ENCODE results near the gene USP35. TPM values are rescaled to one million over a fixed set of nuclear protein-coding genes. Genes with fewer than 3 reads are reported as not detected.
"Not testable (repeated sequence)": the region's sequence is repeated elsewhere in the genome, so short reads cannot be mapped to it uniquely, and the experiment has no call there.

Gene USP35
- total RNA-seq, 1 experiment from 2014 or later: 3.1 TPM

GRCh38 chr11:78164471-78164870, 24.2 kb upstream of the USP35 start:
- in situ Hi-C loops (cut with HindIII; ENCODE audit: low pct_unique_long_range_greater_than_20kb, low sequenced_read_pairs): no loop called here
- DNase-seq (ENCODE audit: low read depth): no peak

GRCh38 chr11:78166855-78167469, 21.8 kb upstream of the USP35 start:
- DNase-seq (ENCODE audit: low read depth): no peak
- in situ Hi-C loops (cut with HindIII; ENCODE audit: low pct_unique_long_range_greater_than_20kb, low sequenced_read_pairs): no loop called here

- DNase-seq (ENCODE audit: low read depth): peak; percentile 3
- in situ Hi-C loops (cut with HindIII; ENCODE audit: low pct_unique_long_range_greater_than_20kb, low sequenced_read_pairs): no loop called here
Observed at GRCh38 chr11:78168539-78169477, 19.9 kb upstream of the USP35 start.

- in situ Hi-C loops (cut with HindIII; ENCODE audit: low pct_unique_long_range_greater_than_20kb, low sequenced_read_pairs): no loop called here
- no peak for DNase-seq (ENCODE audit: low read depth)
Observed at GRCh38 chr11:78170413-78170812, 18.3 kb upstream of the USP35 start.

- no peak for DNase-seq (ENCODE audit: low read depth)
- in situ Hi-C loops (cut with HindIII; ENCODE audit: low pct_unique_long_range_greater_than_20kb, low sequenced_read_pairs): no loop called here
Observed at GRCh38 chr11:78170874-78171549, 17.7 kb upstream of the USP35 start.

- in situ Hi-C loops (cut with HindIII; ENCODE audit: low pct_unique_long_range_greater_than_20kb, low sequenced_read_pairs): no loop called here
- DNase-seq (ENCODE audit: low read depth): no peak
Observed at GRCh38 chr11:78171951-78172350, 16.8 kb upstream of the USP35 start.

GRCh38 chr11:78175862-78176261, 12.9 kb upstream of the USP35 start:
- in situ Hi-C loops (cut with HindIII; ENCODE audit: low pct_unique_long_range_greater_than_20kb, low sequenced_read_pairs); DNase-seq (ENCODE audit: low read depth): not testable (repeated sequence)

GRCh38 chr11:78176605-78177141, 12.0 kb upstream of the USP35 start:
- no peak for DNase-seq (ENCODE audit: low read depth)
- in situ Hi-C loops (cut with HindIII; ENCODE audit: low pct_unique_long_range_greater_than_20kb, low sequenced_read_pairs): no loop called here

- in situ Hi-C loops (cut with HindIII; ENCODE audit: low pct_unique_long_range_greater_than_20kb, low sequenced_read_pairs): no loop called here
- DNase-seq (ENCODE audit: low read depth): no peak
Observed at GRCh38 chr11:78177216-78177615, 11.5 kb upstream of the USP35 start.

GRCh38 chr11:78179459-78180071, 9.2 kb upstream of the USP35 start:
- in situ Hi-C loops (cut with HindIII; ENCODE audit: low pct_unique_long_range_greater_than_20kb, low sequenced_read_pairs): no loop called here
- no peak for DNase-seq (ENCODE audit: low read depth)

GRCh38 chr11:78180751-78181150, 8.0 kb upstream of the USP35 start:
- DNase-seq (ENCODE audit: low read depth): no peak
- in situ Hi-C loops (cut with HindIII; ENCODE audit: low pct_unique_long_range_greater_than_20kb, low sequenced_read_pairs): no loop called here

GRCh38 chr11:78181185-78181584, 7.5 kb upstream of the USP35 start:
- DNase-seq (ENCODE audit: low read depth): no peak
- in situ Hi-C loops (cut with HindIII; ENCODE audit: low pct_unique_long_range_greater_than_20kb, low sequenced_read_pairs): no loop called here

- in situ Hi-C loops (cut with HindIII; ENCODE audit: low pct_unique_long_range_greater_than_20kb, low sequenced_read_pairs): no loop called here
- DNase-seq (ENCODE audit: low read depth): no peak
Observed at GRCh38 chr11:78187366-78188285, 1.1 kb upstream of the USP35 start.

- in situ Hi-C loops (cut with HindIII; ENCODE audit: low pct_unique_long_range_greater_than_20kb, low sequenced_read_pairs): no loop called here
- no peak for DNase-seq (ENCODE audit: low read depth)
Observed at GRCh38 chr11:78189174-78189724, 530 bp downstream of the USP35 start.

- in situ Hi-C loops (cut with HindIII; ENCODE audit: low pct_unique_long_range_greater_than_20kb, low sequenced_read_pairs): no loop called here
- DNase-seq (ENCODE audit: low read depth): no peak
Observed at GRCh38 chr11:78189851-78190250, 1.1 kb downstream of the USP35 start.

GRCh38 chr11:78190374-78190773, 1.7 kb downstream of the USP35 start:
- in situ Hi-C loops (cut with HindIII; ENCODE audit: low pct_unique_long_range_greater_than_20kb, low sequenced_read_pairs): no loop called here
- no peak for DNase-seq (ENCODE audit: low read depth)

- no peak for DNase-seq (ENCODE audit: low read depth)
- in situ Hi-C loops (cut with HindIII; ENCODE audit: low pct_unique_long_range_greater_than_20kb, low sequenced_read_pairs): no loop called here
Observed at GRCh38 chr11:78190871-78191538, 2.3 kb downstream of the USP35 start.

All from Caki2 (cell line).